Measurements from ENCODE around the gene EFNA3.
A peak's percentile ranks its signal among the peaks of the same experiment; 100 is the strongest.

DNA sequence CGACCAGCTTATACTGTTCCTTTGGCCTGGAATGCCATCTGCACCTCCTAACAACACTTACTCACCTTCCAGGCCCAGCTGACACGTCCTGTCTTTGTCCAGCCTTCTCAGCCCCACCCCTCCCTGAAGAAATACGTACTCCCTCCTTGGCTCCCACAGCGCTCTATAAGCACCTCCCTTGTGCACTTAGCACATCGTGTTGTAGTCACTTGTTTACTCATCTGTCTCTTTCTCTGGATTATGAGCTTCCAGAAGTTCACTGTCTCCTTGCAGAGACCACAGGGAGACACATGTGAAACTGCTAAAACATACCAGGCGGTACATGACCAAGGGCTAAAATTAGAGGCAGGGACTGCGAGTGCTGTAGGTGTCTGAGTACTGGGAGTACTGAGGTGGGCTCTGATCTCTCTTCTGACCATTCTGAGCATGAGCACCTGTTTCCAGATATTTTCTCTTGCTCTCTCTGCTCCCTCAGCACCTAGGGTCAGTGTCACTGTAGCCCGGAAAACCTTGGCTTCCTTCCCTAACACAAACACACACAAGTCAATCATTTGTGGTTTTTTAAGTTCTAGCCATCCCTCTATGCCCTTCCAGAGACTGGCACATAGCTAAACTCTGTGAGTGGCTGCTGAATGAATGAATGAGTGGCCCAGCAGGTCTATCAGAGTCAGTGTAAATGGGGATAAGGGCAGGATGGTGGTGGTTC is 39.9 kb upstream of the EFNA3 start:
- TF ChIP-seq EZH2 (IDR thresholded peaks at IDR 0.05; ENCODE audit: low read length, missing control alignments) = peak; percentile 25
- TF ChIP-seq, protein P1, sequence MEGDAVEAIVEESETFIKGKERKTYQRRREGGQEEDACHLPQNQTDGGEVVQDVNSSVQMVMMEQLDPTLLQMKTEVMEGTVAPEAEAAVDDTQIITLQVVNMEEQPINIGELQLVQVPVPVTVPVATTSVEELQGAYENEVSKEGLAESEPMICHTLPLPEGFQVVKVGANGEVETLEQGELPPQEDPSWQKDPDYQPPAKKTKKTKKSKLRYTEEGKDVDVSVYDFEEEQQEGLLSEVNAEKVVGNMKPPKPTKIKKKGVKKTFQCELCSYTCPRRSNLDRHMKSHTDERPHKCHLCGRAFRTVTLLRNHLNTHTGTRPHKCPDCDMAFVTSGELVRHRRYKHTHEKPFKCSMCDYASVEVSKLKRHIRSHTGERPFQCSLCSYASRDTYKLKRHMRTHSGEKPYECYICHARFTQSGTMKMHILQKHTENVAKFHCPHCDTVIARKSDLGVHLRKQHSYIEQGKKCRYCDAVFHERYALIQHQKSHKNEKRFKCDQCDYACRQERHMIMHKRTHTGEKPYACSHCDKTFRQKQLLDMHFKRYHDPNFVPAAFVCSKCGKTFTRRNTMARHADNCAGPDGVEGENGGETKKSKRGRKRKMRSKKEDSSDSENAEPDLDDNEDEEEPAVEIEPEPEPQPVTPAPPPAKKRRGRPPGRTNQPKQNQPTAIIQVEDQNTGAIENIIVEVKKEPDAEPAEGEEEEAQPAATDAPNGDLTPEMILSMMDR (conservative IDR thresholded peaks at IDR 0.05 in 1 of 2, IDR thresholded peaks at IDR 0.05 in 1 of 2; ENCODE audit: low read depth in 1 of 2, low read length in 2 of 2) = no peak
